Activated CD4-positive, alpha-beta T cell treated with anti-CD3 and anti-CD28 coated beads, Interleukin-2, amount 50 U/mL, for 16 hours (primary cell): ENCODE data around the gene FXYD7.
"Not testable (repeated sequence)": the region's sequence is repeated elsewhere in the genome, so short reads cannot be mapped to it uniquely, and the experiment has no call there.

Source experiments
- DNase-seq: peaks from one replicate; pipeline ENCODE4 v3.0.0-alpha.2; 2020

FXYD7 gene

GRCh38 chr19:35128398-35129057 is 14.5 kb upstream of the FXYD7 start:
- no peak for DNase-seq

GRCh38 chr19:35129724-35130274 is 13.3 kb upstream of the FXYD7 start:
- DNase-seq, result not testable (repeated sequence)

GRCh38 chr19:35130761-35131720 is 12.0 kb upstream of the FXYD7 start:
- DNase-seq, result no peak

GRCh38 chr19:35132254-35132653 is 10.8 kb upstream of the FXYD7 start:
- no peak for DNase-seq

- DNase-seq, result no peak
These were observed 9.2 kb upstream of the FXYD7 start for GRCh38 chr19:35133826-35134225.

GRCh38 chr19:35134601-35135242 is 8.3 kb upstream of the FXYD7 start, which contains the start of gene LGI4:
Gene LGI4, minus strand, starts transcription at chr19:35135059. Its CDS starts 379 bp downstream, at chr19:35134680.
- DNase-seq, result no peak

- DNase-seq, result peak; percentile 68
These were observed 7.6 kb upstream of the FXYD7 start for GRCh38 chr19:35135389-35135909.

GRCh38 chr19:35136231-35136630 is 6.8 kb upstream of the FXYD7 start:
- no peak for DNase-seq

GRCh38 chr19:35136977-35137702 is 5.9 kb upstream of the FXYD7 start:
- DNase-seq, result no peak

GRCh38 chr19:35138305-35138892 is 4.7 kb upstream of the FXYD7 start, which contains the start of gene FXYD1:
Gene FXYD1, plus strand, starts transcription at chr19:35138824. Its CDS starts 1,256 bp downstream, at chr19:35140080.
- no peak for DNase-seq

- DNase-seq, result no peak
These were observed 2.7 kb upstream of the FXYD7 start for GRCh38 chr19:35140207-35140961.

- DNase-seq, result peak; percentile 97
These were observed 1.9 kb upstream of the FXYD7 start for GRCh38 chr19:35140962-35141836.

GRCh38 chr19:35141837-35142605 is 1.0 kb upstream of the FXYD7 start:
- no peak for DNase-seq

GRCh38 chr19:35142606-35143230 is 337 bp upstream of the FXYD7 start:
- DNase-seq, result peak; percentile 69

GRCh38 chr19:35143818-35144217 is 763 bp downstream of the FXYD7 start:
- no peak for DNase-seq

GRCh38 chr19:35144259-35144599 is 1.2 kb downstream of the FXYD7 start:
- DNase-seq, result no peak

GRCh38 chr19:35144600-35145436 is 1.8 kb downstream of the FXYD7 start:
- DNase-seq, result no peak
